GM12878 (cell line): ENCODE results near the gene LCMT1. TPM values are rescaled to one million over a fixed set of nuclear protein-coding genes. Genes with fewer than 3 reads are reported as not detected.

Source experiments
- ATAC-seq: fragments of 200-7000 bp; cut with Tn5 transposase; 3 replicates; pipeline ENCODE4 v1.9.1; 2020; ENCODE audit warnings: mild to moderate bottlenecking, moderate library complexity
- BruUV-seq: library from RNA; stranded (reverse); fragments of 400-500 nt; replicated peaks from 2 replicates; lab custom pipeline; 2021; lab: Mats Ljungman, UMichigan
- CTCF ChIA-PET: fragments of 300-600 bp; sonication (Branson Sonifier 250); formaldehyde crosslinking; extraction: SDS; loops from one replicate; lab custom pipeline; 2021; ENCODE audit warnings: inconsistent platforms; lab: Yijun Ruan, JAX
- POLR2A ChIA-PET: fragments of 350-600 bp; formaldehyde crosslinking; extraction: SDS; loops from one replicate; lab custom pipeline; 2021; ENCODE audit warnings: inconsistent platforms; lab: Charles Lee
- RAD21 ChIA-PET: fragments of 300-600 bp; sonication (Branson Sonifier 250); formaldehyde crosslinking; loops from one replicate; lab custom pipeline; 2023; ENCODE audit warnings: antibody characterized with exemption; ENCODE audit not compliant: unreplicated experiment; lab: Charles Lee
- SMC1A ChIA-PET: fragments of 300-600 bp; sonication (Branson Sonifier 250); formaldehyde crosslinking; loops from one replicate; lab custom pipeline; 2023; ENCODE audit not compliant: unreplicated experiment, uncharacterized antibody; lab: Charles Lee
- DNase-seq: peaks from one replicate; pipeline ENCODE4 v3.0.0-alpha.2; 2011; ENCODE audit warnings: low read depth, low spot score
- FAIRE-seq: peaks from 3 replicates; lab custom pipeline; 2011; peaks lifted over from hg19 to GRCh38; lab: Jason Lieb, UNC
- H2AFZ ChIP-seq: 2 replicates; pipeline ENCODE4 v1.6.0; 2011; ENCODE audit warnings: low read depth, low read length, control low read depth; ENCODE audit not compliant: control insufficient read depth
- H3K27ac ChIP-seq: 2 replicates; pipeline ENCODE4 v1.5.1; 2011; ENCODE audit warnings: control low read depth; ENCODE audit not compliant: control insufficient read depth, insufficient read depth
- H3K27me3 ChIP-seq, 2 experiments: replicated peaks in 1 of 2; 2 replicates each; pipeline versions ENCODE4 v1.6.0 to v1.6.1; 2011; ENCODE audit warnings: low read length in 1 of 2; ENCODE audit not compliant: control insufficient read depth in 2 of 2, insufficient read depth in 2 of 2
- H3K36me3 ChIP-seq, 2 experiments: 2 replicates each; pipeline ENCODE4 v1.5.1; 2011; ENCODE audit warnings: low read length in 1 of 2; ENCODE audit not compliant: control insufficient read depth in 2 of 2, insufficient read depth in 2 of 2
- H3K4me1 ChIP-seq: 2 replicates; pipeline ENCODE4 v1.6.1; 2011; ENCODE audit warnings: mild to moderate bottlenecking, low read length, moderate library complexity, mixed read lengths; ENCODE audit not compliant: control insufficient read depth, insufficient read depth
- H3K4me2 ChIP-seq: 2 replicates; pipeline ENCODE4 v1.6.0; 2011; ENCODE audit warnings: control low read depth; ENCODE audit not compliant: control insufficient read depth, insufficient read depth
- H3K4me3 ChIP-seq: fragments of 200-600 bp; sonication (generic); 2 replicates; pipeline ENCODE4 v1.5.1; 2016
- H3K79me2 ChIP-seq: 2 replicates; pipeline ENCODE4 v1.6.0; 2011; ENCODE audit warnings: low read length; ENCODE audit not compliant: control insufficient read depth, insufficient read depth
- H3K9ac ChIP-seq: 2 replicates; pipeline ENCODE4 v1.8.0; 2011; ENCODE audit warnings: low read length, control low read depth, mixed read lengths; ENCODE audit not compliant: control insufficient read depth, insufficient read depth
- H3K9me3 ChIP-seq: replicated peaks from 3 replicates; pipeline ENCODE4 v1.5.1; 2011; ENCODE audit warnings: mild to moderate bottlenecking, low read length; ENCODE audit not compliant: control insufficient read depth, insufficient read depth
- H4K20me1 ChIP-seq: 2 replicates; pipeline ENCODE4 v1.6.0; 2011; ENCODE audit not compliant: control insufficient read depth, insufficient read depth
- E2F4 ChIP-seq: IDR thresholded peaks from 2 replicates; pipeline ENCODE4 v1.6.1; 2012; ENCODE audit warnings: low read depth, low read length, improper control_type of control experiment
- FOXM1 ChIP-seq: IDR thresholded peaks from 2 replicates; pipeline ENCODE4 v1.6.1; 2012; ENCODE audit warnings: low read depth, mild to moderate bottlenecking, inconsistent platforms, low read length, moderate library complexity
- HCFC1 ChIP-seq: fragments of 150-350 bp; IDR thresholded peaks from 2 replicates; pipeline ENCODE4 v1.6.1; 2014; ENCODE audit warnings: low read length
- IKZF1 ChIP-seq: fragments of 450-650 bp; conservative IDR thresholded peaks from 2 replicates; pipeline ENCODE4 v1.6.1; 2017; ENCODE audit warnings: antibody characterized with exemption, mild to moderate bottlenecking
- KAT2A ChIP-seq: conservative IDR thresholded peaks from 2 replicates; pipeline ENCODE4 v1.6.1; 2011; ENCODE audit warnings: low read depth, low read length; ENCODE audit not compliant: control insufficient read depth
- MEF2B ChIP-seq: fragments of 450-650 bp; IDR thresholded peaks from 2 replicates; pipeline ENCODE4 v1.6.1; 2018; ENCODE audit warnings: mild to moderate bottlenecking, moderate library complexity; ENCODE audit not compliant: partially characterized antibody, poor library complexity, severe bottlenecking
- MXI1 ChIP-seq: fragments of 150-350 bp; IDR thresholded peaks from 2 replicates; pipeline ENCODE4 v1.6.1; 2011; ENCODE audit warnings: low read depth, mild to moderate bottlenecking, inconsistent platforms, low read length, improper control_type of control experiment
- MYB ChIP-seq: fragments of 150-350 bp; IDR thresholded peaks from 2 replicates; pipeline ENCODE4 v1.6.1; 2014; ENCODE audit warnings: mild to moderate bottlenecking, low read depth, low read length, borderline replicate concordance
- RCOR1 ChIP-seq: conservative IDR thresholded peaks from 2 replicates; pipeline ENCODE4 v1.6.1; 2012; ENCODE audit warnings: low read depth, low read length, improper control_type of control experiment
- SMAD5 ChIP-seq: IDR thresholded peaks from 2 replicates; pipeline ENCODE4 v1.6.1; 2016; ENCODE audit warnings: antibody characterized with exemption, low read depth
- SUZ12 ChIP-seq: fragments of 200-600 bp; sonication (generic); IDR thresholded peaks from one replicate; pipeline ENCODE4 v1.6.1; 2018; ENCODE audit warnings: antibody characterized with exemption, mild to moderate bottlenecking; ENCODE audit not compliant: unreplicated experiment
- ZNF207 ChIP-seq: fragments of 450-650 bp; IDR thresholded peaks from 2 replicates; pipeline ENCODE4 v1.6.1; 2014; ENCODE audit warnings: antibody characterized with exemption, mild to moderate bottlenecking, borderline replicate concordance
- ZNF622 ChIP-seq: fragments of 450-650 bp; IDR thresholded peaks from 2 replicates; pipeline ENCODE4 v1.6.1; 2017; ENCODE audit warnings: mild to moderate bottlenecking, inconsistent platforms
- WGBS: methylation state at CpG from one replicate; pipeline ENCODE4 v1.1.6; 2016; ENCODE audit warnings: low lambda C conversion rate; ENCODE audit not compliant: insufficient replicate concordance, insufficient coverage; ENCODE audit errors: missing lambda C conversion rate; 5-methylcytosine and 5-hydroxymethylcytosine counted together
- in situ Hi-C: fragments of 300-500 bp; cut with MboI; formaldehyde crosslinking; loops from 9 replicates; pipeline ENCODE4 v1.14.3; 2018; ENCODE audit warnings: mixed read lengths
- intact Hi-C: fragments of 100-400 bp; cut with micrococcal nuclease; formaldehyde crosslinking; loops from one replicate; pipeline ENCODE4 v1.14.2; 2022; ENCODE audit not compliant: unreplicated experiment
- polyA plus RNA-seq, 11 experiments: library from polyadenylated mRNA; depleted of rRNA in 4 of 11; unstranded in 6 of 11; stranded (reverse) in 5 of 11; fragments of >200 nt; fragmentation: Nextera tagmentation in 4 of 11; fragmentation: Illumina TruSeq in 1 of 11; extraction: Ambion mirVana in 4 of 11; extraction: Trizol in 1 of 11; gene quantifications; 1 replicate in 1 of 11; 2 replicates in 10 of 11; pipeline versions ENCODE4 v1.2.1 to v1.2.3, GENCODE V29; 2011 to 2016; ENCODE audit warnings: inconsistent platforms in 2 of 11, missing spikeins in 2 of 11, low read depth in 1 of 11
- total RNA-seq, 4 experiments: library from RNA; depleted of rRNA in 3 of 4; stranded (reverse); fragments of >200 nt in 3 of 4; fragmentation: Illumina TruSeq in 1 of 4; extraction: Trizol in 1 of 4; gene quantifications; 2 replicates each; pipeline versions ENCODE4 v1.2.1 to v1.2.3, GENCODE V29; 2013 to 2021
- TF ChIP-seq, protein P1 (sequence below): IDR thresholded peaks from 2 replicates; pipeline ENCODE4 v1.6.1; 2012; ENCODE audit warnings: improper control_type of control experiment, low read depth, low read length; ENCODE audit not compliant: insufficient replicate concordance

The LCMT1 gene
- total and polyA plus RNA-seq, 10 of the 15 experiments (the other 5 are each of a cell fraction or from before 2014, with no cell fraction given), result 19.7 to 51.2 (median 32.6) TPM

- in situ Hi-C loops (no loop called here), intact Hi-C loops (no loop called here)
- H3K4me1 ChIP-seq, result no peaks in the 10 kb centered on the region
- no peak for TF ChIP-seq FOXM1
- TF ChIP-seq, protein P1, sequence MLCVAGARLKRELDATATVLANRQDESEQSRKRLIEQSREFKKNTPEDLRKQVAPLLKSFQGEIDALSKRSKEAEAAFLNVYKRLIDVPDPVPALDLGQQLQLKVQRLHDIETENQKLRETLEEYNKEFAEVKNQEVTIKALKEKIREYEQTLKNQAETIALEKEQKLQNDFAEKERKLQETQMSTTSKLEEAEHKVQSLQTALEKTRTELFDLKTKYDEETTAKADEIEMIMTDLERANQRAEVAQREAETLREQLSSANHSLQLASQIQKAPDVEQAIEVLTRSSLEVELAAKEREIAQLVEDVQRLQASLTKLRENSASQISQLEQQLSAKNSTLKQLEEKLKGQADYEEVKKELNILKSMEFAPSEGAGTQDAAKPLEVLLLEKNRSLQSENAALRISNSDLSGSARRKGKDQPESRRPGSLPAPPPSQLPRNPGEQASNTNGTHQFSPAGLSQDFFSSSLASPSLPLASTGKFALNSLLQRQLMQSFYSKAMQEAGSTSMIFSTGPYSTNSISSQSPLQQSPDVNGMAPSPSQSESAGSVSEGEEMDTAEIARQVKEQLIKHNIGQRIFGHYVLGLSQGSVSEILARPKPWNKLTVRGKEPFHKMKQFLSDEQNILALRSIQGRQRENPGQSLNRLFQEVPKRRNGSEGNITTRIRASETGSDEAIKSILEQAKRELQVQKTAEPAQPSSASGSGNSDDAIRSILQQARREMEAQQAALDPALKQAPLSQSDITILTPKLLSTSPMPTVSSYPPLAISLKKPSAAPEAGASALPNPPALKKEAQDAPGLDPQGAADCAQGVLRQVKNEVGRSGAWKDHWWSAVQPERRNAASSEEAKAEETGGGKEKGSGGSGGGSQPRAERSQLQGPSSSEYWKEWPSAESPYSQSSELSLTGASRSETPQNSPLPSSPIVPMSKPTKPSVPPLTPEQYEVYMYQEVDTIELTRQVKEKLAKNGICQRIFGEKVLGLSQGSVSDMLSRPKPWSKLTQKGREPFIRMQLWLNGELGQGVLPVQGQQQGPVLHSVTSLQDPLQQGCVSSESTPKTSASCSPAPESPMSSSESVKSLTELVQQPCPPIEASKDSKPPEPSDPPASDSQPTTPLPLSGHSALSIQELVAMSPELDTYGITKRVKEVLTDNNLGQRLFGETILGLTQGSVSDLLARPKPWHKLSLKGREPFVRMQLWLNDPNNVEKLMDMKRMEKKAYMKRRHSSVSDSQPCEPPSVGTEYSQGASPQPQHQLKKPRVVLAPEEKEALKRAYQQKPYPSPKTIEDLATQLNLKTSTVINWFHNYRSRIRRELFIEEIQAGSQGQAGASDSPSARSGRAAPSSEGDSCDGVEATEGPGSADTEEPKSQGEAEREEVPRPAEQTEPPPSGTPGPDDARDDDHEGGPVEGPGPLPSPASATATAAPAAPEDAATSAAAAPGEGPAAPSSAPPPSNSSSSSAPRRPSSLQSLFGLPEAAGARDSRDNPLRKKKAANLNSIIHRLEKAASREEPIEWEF, result no peak
- no peak for TF ChIP-seq SMAD5
- TF ChIP-seq MYB, result no peak
- no peak for TF ChIP-seq MXI1
- TF ChIP-seq SUZ12, result no peak
- TF ChIP-seq KAT2A, result no peak
- no peak for TF ChIP-seq ZNF622
- no peak for TF ChIP-seq MEF2B
- no peak for TF ChIP-seq ZNF207
- TF ChIP-seq RCOR1, result no peak
- no peak for TF ChIP-seq IKZF1
- no peak for TF ChIP-seq HCFC1
- no peak for TF ChIP-seq E2F4
- WGBS, result 70% methylated on average over 5 of the region's 5 CpGs
- H3K27ac ChIP-seq, result no peak overlapping the region
- ATAC-seq (no peak), DNase-seq (no peak), FAIRE-seq (no peak)
- ChIA-PET SMC1A (no interaction called here), CTCF (no interaction called here), POLR2A (no interaction called here), RAD21 (no interaction called here)
- no peaks in the 10 kb centered on the region for H3K36me3 ChIP-seq
- H3K27me3 ChIP-seq, result no peaks in the 10 kb centered on the region
- no peaks in the 10 kb centered on the region for H3K79me2 ChIP-seq
- no peak overlapping the region for H3K9ac ChIP-seq
- H2AFZ ChIP-seq, result no peak overlapping the region
- no peaks in the 10 kb centered on the region for H3K9me3 ChIP-seq
- no peaks in the 10 kb centered on the region for H4K20me1 ChIP-seq
- no peak overlapping the region for H3K4me3 ChIP-seq
- no peak overlapping the region for H3K4me2 ChIP-seq
- BruUV-seq, result no TSS peak
Observed at GRCh38 chr16:25100511-25100910, 11.0 kb upstream of the LCMT1 start.
